OCI-LY7 (cell line): Measurements from ENCODE around the gene MMP11. TPM values are rescaled to one million over a fixed set of nuclear protein-coding genes. Genes with fewer than 3 reads are reported as not detected.

ENCODE experiments used
- BruUV-seq: library from RNA; stranded (reverse); fragments of 400-500 nt; replicated peaks from 2 replicates; lab custom pipeline; 2021; lab: Mats Ljungman, UMichigan
- CTCF ChIA-PET: fragments of 300-600 bp; sonication (Branson Sonifier 250); formaldehyde crosslinking; loops from one replicate; lab custom pipeline; 2022; ENCODE audit warnings: antibody characterized with exemption; ENCODE audit not compliant: unreplicated experiment; lab: Charles Lee
- POLR2A ChIA-PET: fragments of 300-600 bp; sonication (Branson Sonifier 250); formaldehyde crosslinking; loops from one replicate; lab custom pipeline; 2022; ENCODE audit warnings: antibody characterized with exemption; lab: Charles Lee
- DNase-seq: peaks from one replicate; pipeline ENCODE4 v3.0.0-alpha.2; 2015; ENCODE audit warnings: low spot score
- H2AFZ ChIP-seq: fragments of 200-600 bp; sonication (generic), shearing (Covaris generic); 2 replicates; pipeline ENCODE4 v1.6.1; 2014; ENCODE audit warnings: mild to moderate bottlenecking, antibody characterized with exemption, low read length, moderate library complexity
- H3K27ac ChIP-seq: fragments of 200-600 bp; sonication (generic); 2 replicates; pipeline ENCODE4 v1.5.1; 2014; ENCODE audit warnings: mixed run types, low read depth, mild to moderate bottlenecking, moderate library complexity, low read length, inconsistent platforms; ENCODE audit not compliant: poor library complexity, severe bottlenecking
- H3K36me3 ChIP-seq: fragments of 200-600 bp; sonication (generic); 2 replicates; pipeline ENCODE4 v1.6.1; 2014; ENCODE audit warnings: mild to moderate bottlenecking, antibody characterized with exemption, low read length, moderate library complexity, mixed read lengths; ENCODE audit not compliant: insufficient read depth
- H3K4me1 ChIP-seq: fragments of 200-600 bp; sonication (generic); 2 replicates; pipeline ENCODE4 v1.5.1; 2014; ENCODE audit warnings: mild to moderate bottlenecking, low read length; ENCODE audit not compliant: insufficient read depth, poor library complexity, severe bottlenecking
- H3K4me2 ChIP-seq: fragments of 200-600 bp; sonication (generic); 2 replicates; pipeline ENCODE4 v1.6.1; 2014; ENCODE audit warnings: mild to moderate bottlenecking, low read length
- H3K4me3 ChIP-seq: fragments of 200-600 bp; sonication (generic); 2 replicates; pipeline ENCODE4 v1.5.1; 2014; ENCODE audit warnings: mild to moderate bottlenecking, low read depth, low read length; ENCODE audit not compliant: poor library complexity, severe bottlenecking
- H3K79me2 ChIP-seq: fragments of 200-600 bp; sonication (generic); 2 replicates; pipeline ENCODE4 v1.6.1; 2016; ENCODE audit warnings: low read depth, mild to moderate bottlenecking, low read length, moderate library complexity, mixed read lengths; ENCODE audit not compliant: insufficient read depth
- H3K9me2 ChIP-seq: fragments of 200-600 bp; sonication (generic); 2 replicates; pipeline ENCODE4 v1.6.1; 2016; ENCODE audit warnings: mild to moderate bottlenecking, low read length, mixed read lengths; ENCODE audit not compliant: insufficient read depth
- H3K9me3 ChIP-seq: fragments of 200-600 bp; sonication (generic); 2 replicates; pipeline ENCODE4 v1.6.1; 2014; ENCODE audit warnings: mild to moderate bottlenecking, mixed run types, low read length, mixed read lengths
- H4K20me1 ChIP-seq: fragments of 200-600 bp; sonication (generic); 2 replicates; pipeline ENCODE4 v1.6.1; 2014; ENCODE audit warnings: mild to moderate bottlenecking, antibody characterized with exemption, low read length, moderate library complexity, mixed read lengths; ENCODE audit not compliant: insufficient read depth
- EZH2phosphoT487 ChIP-seq: fragments of 200-600 bp; sonication (generic); IDR thresholded peaks from 2 replicates; pipeline ENCODE4 v1.6.1; 2018; ENCODE audit warnings: low read depth, borderline replicate concordance, mild to moderate bottlenecking, mixed run types, antibody characterized with exemption, low read length, moderate library complexity, mixed read lengths
- intact Hi-C: fragments of 100-400 bp; cut with micrococcal nuclease; formaldehyde crosslinking; loops from one replicate; pipeline ENCODE4 v1.10.0; 2022; ENCODE audit not compliant: unreplicated experiment
- total RNA-seq, 2 experiments: library from RNA; depleted of rRNA in 1 of 2; stranded (reverse); fragments of >200 nt in 1 of 2; shearing (Covaris generic) in 1 of 2; gene quantifications; 2 replicates each; pipeline ENCODE4 v1.2.3, GENCODE V29; 2014 to 2022
- TF ChIP-seq, protein P1 (sequence below): fragments of 200-600 bp; sonication (generic); conservative IDR thresholded peaks from 2 replicates; pipeline ENCODE4 v1.5.1; 2014; ENCODE audit warnings: mild to moderate bottlenecking, antibody characterized with exemption, low read length, moderate library complexity, mixed read lengths

Gene MMP11
- total RNA-seq, 2 experiments from 2014 or later: 9.2 to 12.9 TPM

DNA sequence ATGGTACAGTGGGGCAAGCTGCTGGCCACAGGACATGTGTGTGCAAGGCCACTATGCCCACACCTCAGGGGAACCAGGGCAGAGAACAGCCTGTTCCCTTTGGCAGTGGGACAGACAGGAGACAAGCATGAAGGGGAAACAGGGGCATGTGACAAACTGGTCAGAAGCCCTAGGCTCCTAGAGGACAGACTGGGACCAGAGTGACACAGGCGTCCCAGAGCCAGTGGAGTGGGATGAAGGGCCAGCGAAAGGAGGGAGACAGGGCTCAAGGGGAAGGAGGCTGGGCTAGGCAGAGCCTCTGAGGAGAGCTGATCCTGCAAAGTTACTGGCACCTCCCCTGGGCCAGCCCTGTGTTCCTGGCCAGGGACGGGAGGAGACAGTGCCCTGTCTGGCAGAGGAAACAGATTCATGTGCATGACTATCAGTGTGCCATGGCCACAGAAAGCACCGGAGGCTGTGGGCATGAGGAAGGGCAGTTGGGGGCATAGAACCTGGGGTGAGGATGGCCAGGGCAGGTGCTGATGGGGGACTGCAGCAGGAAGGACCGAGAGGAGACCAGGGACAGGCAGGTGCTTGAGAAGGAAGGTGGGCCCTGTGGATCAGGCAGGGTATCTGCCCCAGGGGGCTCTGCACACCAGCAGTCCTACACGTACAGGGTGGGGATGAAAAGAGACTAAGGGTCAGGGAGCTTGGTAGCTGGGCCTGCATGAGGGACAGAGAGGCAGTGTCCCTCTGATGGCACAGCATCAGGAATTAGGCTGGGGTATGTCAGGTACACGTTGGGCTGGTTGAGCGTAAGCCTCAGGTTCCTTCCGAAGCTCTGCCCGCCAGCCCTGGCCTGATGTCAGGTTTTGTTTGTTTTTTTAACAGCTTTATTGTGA lies 56.4 kb downstream of the MMP11 start:
- no peak overlapping the region for H3K4me2 ChIP-seq
- intact Hi-C loops: no loop called here
- H3K4me3 ChIP-seq: no peak overlapping the region
- no peak overlapping the region for H3K27ac ChIP-seq
- H2AFZ ChIP-seq: no peak overlapping the region
- peaks cover 98% of the 10 kb centered on the region for H3K36me3 ChIP-seq
- peaks cover 20% of the 10 kb centered on the region for H3K4me1 ChIP-seq
- H3K9me2 ChIP-seq: no peaks in the 10 kb centered on the region
- H4K20me1 ChIP-seq: no peaks in the 10 kb centered on the region
- no peak for DNase-seq
- no peaks in the 10 kb centered on the region; the same call in 1 of the 2 replicates for H3K79me2 ChIP-seq
- BruUV-seq: no TSS peak
- ChIA-PET CTCF (interaction anchor here (0.5 kb wide), 1 partner anchor 15 kb away, joined by 14 read pairs; no protein-coding TSS in a partner anchor), POLR2A (no interaction called here)
- TF ChIP-seq EZH2phosphoT487: no peak
- TF ChIP-seq, protein P1, sequence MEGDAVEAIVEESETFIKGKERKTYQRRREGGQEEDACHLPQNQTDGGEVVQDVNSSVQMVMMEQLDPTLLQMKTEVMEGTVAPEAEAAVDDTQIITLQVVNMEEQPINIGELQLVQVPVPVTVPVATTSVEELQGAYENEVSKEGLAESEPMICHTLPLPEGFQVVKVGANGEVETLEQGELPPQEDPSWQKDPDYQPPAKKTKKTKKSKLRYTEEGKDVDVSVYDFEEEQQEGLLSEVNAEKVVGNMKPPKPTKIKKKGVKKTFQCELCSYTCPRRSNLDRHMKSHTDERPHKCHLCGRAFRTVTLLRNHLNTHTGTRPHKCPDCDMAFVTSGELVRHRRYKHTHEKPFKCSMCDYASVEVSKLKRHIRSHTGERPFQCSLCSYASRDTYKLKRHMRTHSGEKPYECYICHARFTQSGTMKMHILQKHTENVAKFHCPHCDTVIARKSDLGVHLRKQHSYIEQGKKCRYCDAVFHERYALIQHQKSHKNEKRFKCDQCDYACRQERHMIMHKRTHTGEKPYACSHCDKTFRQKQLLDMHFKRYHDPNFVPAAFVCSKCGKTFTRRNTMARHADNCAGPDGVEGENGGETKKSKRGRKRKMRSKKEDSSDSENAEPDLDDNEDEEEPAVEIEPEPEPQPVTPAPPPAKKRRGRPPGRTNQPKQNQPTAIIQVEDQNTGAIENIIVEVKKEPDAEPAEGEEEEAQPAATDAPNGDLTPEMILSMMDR: no peak
- H3K9me3 ChIP-seq: no peaks in the 10 kb centered on the region

DNA sequence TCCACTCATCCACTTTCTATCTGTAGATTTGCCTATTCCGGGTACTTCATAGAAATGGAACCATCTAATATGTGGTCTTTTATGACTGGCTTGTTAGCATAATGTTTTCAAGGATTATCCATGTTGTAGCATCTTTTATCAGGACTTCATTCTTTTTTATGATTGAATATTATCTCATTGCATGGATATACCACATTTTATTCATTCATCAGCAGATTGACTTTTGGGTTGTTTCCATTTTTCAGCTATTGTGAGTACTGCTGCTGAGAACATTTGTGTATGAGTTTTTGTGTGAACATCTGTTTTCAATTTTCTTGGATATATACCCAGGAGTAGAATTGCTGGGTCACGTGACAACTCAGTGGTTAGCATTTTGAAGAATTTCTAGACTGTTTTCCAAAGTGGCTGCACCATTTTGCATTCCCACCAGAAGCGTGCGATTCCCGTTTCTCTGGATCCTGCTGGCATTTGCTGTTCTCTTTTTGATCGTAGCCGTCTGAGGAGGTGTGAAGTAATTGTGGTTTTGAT lies 57.3 kb downstream of the MMP11 start:
- Histone ChIP-seq H3K9me3 (no peaks in the 10 kb centered on the region), H3K79me2 (no peaks in the 10 kb centered on the region; the same call in 1 of the 2 replicates), H2AFZ (no peak overlapping the region), H3K27ac (no peak overlapping the region), H3K4me1 (peaks cover 20% of the 10 kb centered on the region), H3K9me2 (no peaks in the 10 kb centered on the region), H3K36me3 (peaks cover 96% of the 10 kb centered on the region), H4K20me1 (no peaks in the 10 kb centered on the region), H3K4me2 (no peak overlapping the region), H3K4me3 (no peak overlapping the region)
- TF ChIP-seq, protein P1: no peak
- no peak for TF ChIP-seq EZH2phosphoT487
- no peak for DNase-seq
- no TSS peak for BruUV-seq
- intact Hi-C loops: no loop called here
- ChIA-PET CTCF (interaction anchor here (0.5 kb wide), 1 partner anchor 14 kb away, joined by 14 read pairs; no protein-coding TSS in a partner anchor), POLR2A (no interaction called here)
